Hippocampal formation (tissue), 2 donors: ENCODE data around the gene PLA2G15.

ENCODE experiments used
- DNase-seq, 2 donors: peaks; one replicate each; lab custom pipeline; 2025; lab: John Stamatoyannopoulos, UW

PLA2G15 gene

GRCh38 chr16:68232335-68232734 lies 12.8 kb upstream of the PLA2G15 start:
- no peak for DNase-seq

DNA sequence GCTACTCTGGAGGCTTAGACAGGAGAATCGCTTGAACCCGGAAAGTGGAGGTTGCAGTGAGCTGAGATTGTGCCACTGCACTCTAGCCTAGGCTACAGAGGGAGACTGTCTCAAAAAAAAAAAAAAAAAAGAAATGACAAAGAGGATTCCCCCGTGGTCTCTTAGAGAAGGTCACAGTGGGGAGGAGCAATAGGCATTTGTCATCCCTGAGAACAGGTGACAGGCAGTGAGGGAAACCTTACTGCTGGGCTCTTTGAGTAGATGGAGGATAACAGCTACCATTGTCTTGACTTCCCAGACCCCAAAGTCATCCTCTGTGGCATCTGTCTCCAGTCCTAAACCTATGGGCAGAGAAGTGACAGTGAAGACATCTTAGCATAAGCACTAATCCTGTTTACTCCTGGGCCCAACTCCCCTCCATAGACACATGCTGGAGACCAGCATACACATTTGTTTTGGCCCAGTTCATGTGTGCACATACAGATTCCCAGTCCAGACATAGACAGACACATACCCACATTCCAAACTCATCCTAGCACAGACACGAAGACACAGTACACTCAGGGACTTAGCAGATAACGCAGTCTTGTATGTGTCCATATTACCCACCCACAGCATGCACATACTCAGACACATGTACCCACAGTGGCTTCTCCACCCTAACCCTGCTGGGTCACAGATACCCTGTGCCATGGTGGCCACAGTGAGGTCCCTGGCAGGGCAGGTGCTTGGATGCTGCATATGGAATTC lies 11.9 kb upstream of the PLA2G15 start:
- no peak for DNase-seq

DNA sequence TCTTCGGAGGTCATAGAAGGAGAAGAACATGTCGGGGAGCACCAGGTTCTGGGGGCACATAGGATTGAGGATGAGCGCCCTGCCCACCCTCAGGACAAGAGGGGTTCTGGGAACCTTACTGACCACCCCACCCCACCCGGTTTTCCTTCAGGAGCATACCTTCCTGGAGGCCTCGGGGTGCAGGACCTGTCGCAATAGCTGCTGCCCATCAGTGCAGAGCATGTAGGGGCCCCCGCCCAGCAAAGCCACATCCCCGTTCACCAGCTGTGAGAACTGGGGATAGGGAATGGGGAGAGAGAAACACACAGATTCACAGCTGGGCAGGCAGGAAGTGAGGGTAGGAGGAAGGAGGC lies 11.4 kb upstream of the PLA2G15 start:
- no peak for DNase-seq

DNA sequence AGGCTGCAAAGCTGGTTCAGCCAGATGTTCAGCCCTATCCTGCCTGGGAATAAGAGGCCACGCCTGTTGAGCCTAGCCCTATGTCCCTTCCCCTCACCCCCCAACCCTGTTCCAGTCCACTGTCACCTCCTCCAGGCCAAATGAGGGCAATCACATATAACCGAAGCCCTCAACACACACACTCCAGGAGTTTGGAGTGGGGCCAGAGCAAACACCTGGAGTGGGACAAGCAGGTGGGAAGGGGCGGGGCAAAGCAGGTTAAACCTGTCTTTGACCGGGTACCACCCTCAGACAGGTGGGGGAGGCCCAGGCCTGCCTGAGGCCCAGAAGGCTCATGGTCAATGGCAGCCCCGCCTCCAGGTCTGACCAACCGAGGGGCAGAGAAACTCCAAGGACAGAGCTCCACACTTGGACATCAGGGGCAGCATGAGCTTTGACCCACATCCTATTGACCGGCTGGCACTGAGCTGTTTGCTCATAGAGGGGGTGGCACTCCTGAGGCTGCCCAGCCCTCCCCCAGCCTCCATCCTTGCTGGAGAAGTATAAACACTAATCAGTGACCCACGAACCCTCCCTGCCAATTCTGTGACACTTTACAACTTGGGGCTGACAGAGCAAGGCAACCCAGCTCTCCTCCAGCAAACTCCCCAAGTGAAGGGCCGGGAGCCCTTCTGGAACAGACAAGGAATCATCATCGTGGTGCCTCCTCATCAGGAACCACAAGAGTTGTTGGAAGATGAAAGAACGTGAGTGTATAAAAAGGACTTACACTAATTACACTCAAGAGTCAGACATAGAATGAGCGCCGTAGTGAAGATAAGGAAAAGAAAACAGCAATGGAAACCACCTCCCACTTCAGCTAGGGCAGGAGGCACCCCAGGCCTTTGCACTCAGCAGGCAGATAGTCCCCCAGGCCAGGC lies 10.7 kb upstream of the PLA2G15 start:
- no peak for DNase-seq

- DNase-seq: no peak
Observed at GRCh38 chr16:68235108-68235886, 9.9 kb upstream of the PLA2G15 start.

DNA sequence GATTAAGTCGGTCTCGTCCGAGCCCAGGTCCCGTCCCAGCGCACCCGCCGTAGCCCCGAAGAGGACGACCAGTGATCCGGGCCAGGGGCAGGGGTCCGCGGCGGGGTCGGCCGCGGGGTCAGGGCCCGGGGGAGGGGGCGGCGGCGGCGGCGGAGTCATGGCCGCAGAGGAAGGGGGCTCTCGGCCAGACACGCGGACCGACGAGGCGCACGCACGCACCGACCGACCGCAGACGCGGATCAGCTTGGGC lies 9.4 kb upstream of the PLA2G15 start, which contains the start of gene ESRP2:
Gene ESRP2, minus strand, starts transcription at position 241 of the 250 bp plus-strand sequence. Its CDS starts 82 bp downstream, at position 159.
- DNase-seq: no peak

DNA sequence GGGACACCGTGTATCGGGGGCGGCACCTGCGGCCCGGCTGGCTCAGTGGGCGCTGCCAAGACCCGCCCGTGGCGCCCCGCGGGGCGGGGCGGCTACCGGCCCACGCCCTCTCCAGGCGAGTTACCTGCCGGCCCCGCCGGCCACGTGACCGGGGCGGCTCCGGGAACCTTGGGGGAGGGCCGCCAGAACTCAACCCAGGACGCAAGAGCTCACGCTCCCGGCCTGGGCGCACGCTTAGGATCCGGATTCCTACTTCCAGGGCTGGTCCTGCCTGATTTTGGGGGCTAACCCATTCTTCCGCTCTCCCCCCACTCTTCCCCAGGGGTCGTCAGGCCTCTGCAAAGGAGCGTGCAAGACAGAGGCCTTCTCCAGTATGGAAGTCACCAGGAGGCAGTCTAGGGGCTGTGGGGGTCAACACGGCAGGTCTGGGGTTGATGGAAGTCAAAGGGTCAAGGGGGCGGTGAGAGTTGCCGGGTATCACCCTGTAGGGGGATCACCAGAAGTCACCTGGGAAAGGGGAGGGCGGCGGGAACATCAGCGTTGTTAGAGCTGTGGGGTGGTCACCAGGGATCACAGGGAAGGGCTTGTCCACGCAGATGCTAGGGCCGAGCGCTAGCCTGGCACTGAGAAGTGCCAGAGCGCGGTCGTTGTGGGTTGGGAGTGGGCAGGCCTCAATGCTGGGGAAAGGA lies 8.9 kb upstream of the PLA2G15 start:
- no peak for DNase-seq

GRCh38 chr16:68236826-68237242 lies 8.3 kb upstream of the PLA2G15 start:
- no peak for DNase-seq

DNA sequence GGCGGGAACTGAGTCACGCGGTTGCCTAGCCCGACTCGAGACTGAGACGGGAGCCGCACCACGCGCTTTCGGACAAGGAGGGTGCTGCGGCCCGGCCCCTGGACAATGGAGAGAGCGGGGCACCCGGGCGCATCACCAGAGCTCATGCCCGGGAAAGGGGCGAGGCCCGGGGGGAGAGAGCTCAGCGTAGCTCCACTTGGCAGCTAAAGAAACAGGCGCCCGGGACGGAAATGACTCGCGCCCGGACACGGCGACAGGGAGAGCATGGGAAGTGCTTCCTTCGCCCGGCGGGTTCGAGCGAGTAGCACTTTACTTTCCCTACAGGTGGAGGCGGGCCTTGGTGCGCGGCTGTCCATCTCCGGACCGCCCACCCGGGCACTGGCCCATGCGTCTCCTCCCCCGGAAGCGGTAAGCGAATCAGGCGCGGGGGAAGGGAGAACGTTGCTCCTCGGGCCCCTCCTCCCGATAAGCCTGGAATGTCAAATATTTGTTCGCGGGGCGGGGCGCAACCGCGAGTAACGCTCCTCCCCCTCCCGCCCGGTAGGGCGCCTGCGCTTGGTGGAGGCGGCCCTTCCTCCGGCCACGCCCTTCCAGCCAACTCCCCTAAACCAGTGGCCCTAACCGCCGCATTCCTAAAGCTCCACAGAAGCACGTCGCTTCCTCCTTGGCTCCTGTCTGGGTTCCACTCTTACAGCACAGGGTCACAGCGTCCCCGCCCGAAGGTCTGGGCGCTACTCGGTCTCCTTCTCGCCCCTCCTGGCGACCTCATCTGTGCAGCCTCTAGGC lies 7.7 kb upstream of the PLA2G15 start:
- peak; percentile 94 to 95 for DNase-seq

DNA sequence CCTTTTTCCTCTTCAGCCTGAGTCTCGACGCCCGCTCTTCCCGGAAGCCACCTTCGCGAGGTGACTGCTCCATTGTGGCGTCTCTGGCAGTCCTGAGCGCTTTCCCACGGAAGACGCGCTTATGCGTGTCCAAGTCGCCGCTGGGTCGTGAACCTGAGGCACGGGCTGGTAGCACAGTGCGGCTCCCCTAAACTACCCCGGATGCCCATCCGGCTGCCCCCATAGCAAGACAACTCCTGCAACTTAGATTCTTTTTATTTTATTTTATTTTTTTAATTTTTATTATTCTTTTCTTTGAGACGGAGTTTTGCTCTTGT lies 7.2 kb upstream of the PLA2G15 start:
- DNase-seq: no peak

DNA sequence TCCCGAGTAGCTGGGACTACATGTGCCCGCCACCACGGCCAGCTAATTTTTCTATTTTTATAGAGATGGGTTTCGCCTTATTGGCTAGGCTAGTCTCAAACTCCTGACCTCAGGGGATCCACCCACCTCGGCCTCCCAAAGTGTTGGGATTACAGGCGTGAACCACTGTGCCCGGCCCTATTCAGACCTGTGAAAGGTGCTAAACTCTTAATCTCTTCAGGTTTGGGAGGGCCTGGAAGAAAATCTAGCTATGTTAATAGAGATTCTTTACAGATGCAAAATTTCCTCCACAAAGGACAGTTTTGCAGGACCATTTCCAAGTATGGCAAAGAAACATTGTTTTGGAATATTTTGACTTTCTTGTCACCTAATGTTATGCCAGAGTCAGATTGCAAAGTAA lies 3.1 kb upstream of the PLA2G15 start:
- no peak for DNase-seq

GRCh38 chr16:68242926-68243858 lies 2.0 kb upstream of the PLA2G15 start:
- no peak for DNase-seq

GRCh38 chr16:68244481-68244902 lies 681 bp upstream of the PLA2G15 start:
- no peak for DNase-seq

DNA sequence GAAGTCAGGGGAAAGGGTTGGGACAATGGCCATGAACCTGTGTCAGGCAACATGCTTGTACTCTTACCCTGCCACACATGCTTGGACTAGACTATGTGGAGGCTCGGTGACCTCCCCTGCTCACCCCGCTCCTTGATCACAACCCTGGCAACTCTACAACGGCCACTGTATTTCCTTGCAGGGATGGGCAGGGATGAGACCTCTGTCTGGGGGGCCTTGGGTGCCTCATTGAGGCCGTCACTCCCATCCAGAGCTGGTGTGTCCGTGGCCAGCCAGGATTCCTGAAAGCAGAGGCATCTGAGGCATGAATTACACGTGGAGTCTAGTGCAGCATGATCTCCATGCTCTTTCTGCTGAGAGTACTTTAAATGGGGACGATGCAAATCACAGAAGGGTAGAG lies 948 bp downstream of the PLA2G15 start:
- DNase-seq: no peak

- no peak for DNase-seq
Observed at GRCh38 chr16:68246666-68247065, 1.5 kb downstream of the PLA2G15 start.

DNA sequence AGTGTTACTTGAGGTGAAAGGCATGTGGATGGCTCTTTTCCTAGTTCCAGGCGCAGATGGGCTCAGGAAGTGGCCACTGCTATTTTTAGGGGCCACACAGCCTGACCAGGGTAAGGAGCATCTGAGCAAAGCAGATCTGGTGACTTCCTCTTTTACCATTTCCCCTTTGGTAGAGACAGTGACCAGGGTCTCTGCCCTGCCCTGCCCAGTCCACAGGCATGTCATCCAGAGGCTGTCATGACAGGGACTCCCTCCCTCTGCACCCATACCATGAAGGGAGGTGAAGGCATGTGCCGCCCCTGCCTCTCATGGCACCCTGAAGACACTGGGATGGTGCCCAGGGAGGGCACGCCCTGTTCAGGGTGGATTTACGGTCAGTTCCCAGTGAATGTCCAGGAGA lies 2.2 kb downstream of the PLA2G15 start:
- no peak for DNase-seq

DNA sequence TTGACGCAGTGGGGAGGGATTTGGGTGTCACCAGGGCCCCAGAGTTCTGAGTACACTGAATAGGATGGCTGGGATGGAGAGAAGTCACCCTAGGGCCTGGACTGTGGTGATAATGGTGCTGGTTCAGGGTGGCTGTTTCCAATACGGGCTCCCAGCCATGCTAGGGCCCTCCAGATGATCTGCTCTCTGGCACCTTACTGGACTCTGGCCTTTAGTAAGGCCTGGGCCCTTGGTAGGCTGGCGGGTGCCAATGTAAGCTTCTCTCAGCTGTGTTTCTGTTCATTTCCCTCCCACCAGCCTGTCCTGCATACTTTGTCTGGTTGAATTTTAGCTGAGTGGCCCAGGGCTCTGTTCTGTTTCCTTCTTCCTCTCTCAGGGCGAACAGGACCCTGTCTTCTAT lies 2.8 kb downstream of the PLA2G15 start:
- DNase-seq: no peak

DNA sequence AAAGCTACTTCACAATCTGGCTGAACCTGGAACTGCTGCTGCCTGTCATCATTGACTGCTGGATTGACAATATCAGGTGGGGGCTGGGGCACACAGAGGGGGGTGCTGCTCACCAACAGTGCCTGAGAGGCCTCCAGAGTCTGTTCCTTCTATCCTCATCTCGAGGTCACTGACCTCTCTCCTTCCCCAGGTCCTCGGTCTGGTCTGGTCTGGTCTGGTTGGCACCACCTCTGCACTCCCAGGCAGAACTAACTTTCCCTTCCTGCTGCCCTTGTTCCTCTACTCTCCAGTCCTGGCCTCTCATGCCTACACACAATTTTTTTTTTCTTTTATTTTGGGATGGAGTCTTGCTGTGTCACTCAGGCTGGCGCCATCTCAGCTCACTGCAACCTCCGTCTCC lies 4.2 kb downstream of the PLA2G15 start:
- no peak for DNase-seq

DNA sequence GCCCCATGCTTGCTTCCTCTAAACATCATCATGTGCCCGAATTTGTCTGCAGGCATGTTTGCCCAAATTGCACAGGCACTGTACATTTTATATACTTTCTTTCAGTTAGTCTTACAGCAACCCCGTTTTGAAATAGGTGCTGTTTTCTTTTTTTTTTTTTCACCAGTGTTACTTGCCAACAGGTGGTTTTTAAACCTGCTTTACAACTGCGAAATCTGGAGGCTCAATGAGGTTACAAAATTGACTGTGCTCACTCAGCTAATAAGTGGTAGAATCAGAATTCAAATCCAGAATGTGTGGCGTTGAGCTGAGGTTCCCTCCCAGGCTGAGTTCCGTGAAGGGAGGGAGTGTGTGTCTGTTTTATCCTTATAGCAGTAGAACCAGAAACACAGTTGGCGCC lies 5.8 kb downstream of the PLA2G15 start:
- no peak for DNase-seq

GRCh38 chr16:68251832-68252231 lies 6.7 kb downstream of the PLA2G15 start:
- DNase-seq: no peak
